Smooth muscle cell (in vitro differentiated cells): ENCODE data around the gene ACTG2. TPM values are rescaled to one million over a fixed set of nuclear protein-coding genes. Genes with fewer than 3 reads are reported as not detected.
"Not testable (repeated sequence)": the region's sequence is repeated elsewhere in the genome, so short reads cannot be mapped to it uniquely, and the experiment has no call there.

ENCODE experiments used
- DNase-seq: peaks from one replicate; lab custom pipeline; 2025; ENCODE audit not compliant: unreplicated experiment; lab: John Stamatoyannopoulos, UW
- H2AFZ ChIP-seq: fragments of 200-600 bp; sonication (generic); 2 replicates; pipeline ENCODE4 v1.6.0; 2016; ENCODE audit warnings: antibody characterized with exemption, low read depth, mild to moderate bottlenecking
- H3F3A ChIP-seq: fragments of 200-600 bp; sonication (generic); 2 replicates; pipeline ENCODE4 v1.6.0; 2017; ENCODE audit warnings: antibody characterized with exemption, low read depth
- H3K27ac ChIP-seq: fragments of 200-600 bp; sonication (generic); 2 replicates; pipeline ENCODE4 v1.5.1; 2016; ENCODE audit warnings: low read depth, mild to moderate bottlenecking
- H3K27me3 ChIP-seq: fragments of 200-600 bp; sonication (generic); 2 replicates; pipeline ENCODE4 v1.6.1; 2016; ENCODE audit warnings: low read depth, mild to moderate bottlenecking
- H3K36me3 ChIP-seq: fragments of 200-600 bp; sonication (generic); 2 replicates; pipeline ENCODE4 v1.5.1; 2016; ENCODE audit warnings: low read depth
- H3K4me1 ChIP-seq: fragments of 200-600 bp; sonication (generic); 2 replicates; pipeline ENCODE4 v1.5.1; 2016; ENCODE audit warnings: low read depth
- H3K4me2 ChIP-seq: fragments of 200-600 bp; sonication (generic); 2 replicates; pipeline ENCODE4 v1.6.0; 2016; ENCODE audit warnings: mild to moderate bottlenecking
- H3K4me3 ChIP-seq: fragments of 200-600 bp; sonication (generic); 2 replicates; pipeline ENCODE4 v1.5.1; 2016; ENCODE audit warnings: mild to moderate bottlenecking
- H3K79me2 ChIP-seq: fragments of 200-600 bp; sonication (generic); 2 replicates; pipeline ENCODE4 v1.6.0; 2016; ENCODE audit warnings: low read depth, mild to moderate bottlenecking
- H3K9ac ChIP-seq: fragments of 200-600 bp; sonication (generic); 2 replicates; pipeline ENCODE4 v1.6.0; 2016; ENCODE audit warnings: low read depth
- H3K9me3 ChIP-seq: fragments of 200-600 bp; sonication (generic); replicated peaks from 2 replicates; pipeline ENCODE4 v1.5.1; 2016; ENCODE audit warnings: low read depth
- H4K20me1 ChIP-seq: fragments of 200-600 bp; sonication (generic); 2 replicates; pipeline ENCODE4 v1.6.0; 2016; ENCODE audit warnings: low read depth
- CTCF ChIP-seq: fragments of 200-600 bp; sonication (generic); IDR thresholded peaks from 2 replicates; pipeline ENCODE4 v1.5.1; 2017; ENCODE audit warnings: borderline replicate concordance, mild to moderate bottlenecking, antibody characterized with exemption; ENCODE audit not compliant: insufficient read depth, poor library complexity, severe bottlenecking
- WGBS: methylation state at CpG from one replicate; pipeline ENCODE4 v1.1.7; 2016; ENCODE audit warnings: low lambda C conversion rate; 5-methylcytosine and 5-hydroxymethylcytosine counted together
- polyA plus RNA-seq: library from polyadenylated mRNA; unstranded; fragments of >200 nt; fragmentation: Nextera tagmentation; extraction: Ambion mirVana; gene quantifications from 2 replicates; pipeline ENCODE4 v1.2.1, GENCODE V29; 2016
- total RNA-seq: library from RNA; depleted of rRNA; stranded (reverse); fragments of >200 nt; gene quantifications from 2 replicates; pipeline ENCODE4 v1.2.3, GENCODE V29; 2014

The ACTG2 gene
- total and polyA plus RNA-seq, 2 experiments from 2014 or later = 323 to 874 TPM

- Histone ChIP-seq H4K20me1 (no peaks in the 10 kb centered on the region), H3K4me2 (no peak overlapping the region), H3K36me3 (no peaks in the 10 kb centered on the region), H3K4me3 (no peak overlapping the region), H3F3A (no peaks in the 10 kb centered on the region), H3K4me1 (no peaks in the 10 kb centered on the region), H3K27ac (no peak overlapping the region), H2AFZ (no peak overlapping the region), H3K79me2 (no peaks in the 10 kb centered on the region), H3K9ac (no peak overlapping the region), H3K27me3 (no peaks in the 10 kb centered on the region), H3K9me3 (no peaks in the 10 kb centered on the region)
- no peak for DNase-seq
- no peak for TF ChIP-seq CTCF
- WGBS = 85% methylated on average over 9 of the region's 9 CpGs
Observed at GRCh38 chr2:73877071-73877802, 15.6 kb upstream of the ACTG2 start.

GRCh38 chr2:73877984-73878383 is 14.8 kb upstream of the ACTG2 start:
- not testable (repeated sequence) for H3K9ac ChIP-seq, H3K27ac ChIP-seq, H3K4me2 ChIP-seq, H2AFZ ChIP-seq, H3K36me3 ChIP-seq, H3F3A ChIP-seq, H4K20me1 ChIP-seq, H3K4me1 ChIP-seq, H3K79me2 ChIP-seq, H3K9me3 ChIP-seq, H3K4me3 ChIP-seq, H3K27me3 ChIP-seq, DNase-seq
- WGBS = 99% methylated on average over 5 of the region's 5 CpGs

- Histone ChIP-seq H3K9ac (no peak overlapping the region), H3K4me3 (no peak overlapping the region), H2AFZ (no peak overlapping the region), H3K9me3 (no peaks in the 10 kb centered on the region), H3K79me2 (no peaks in the 10 kb centered on the region), H3K36me3 (no peaks in the 10 kb centered on the region), H3K27ac (no peak overlapping the region), H3F3A (no peaks in the 10 kb centered on the region), H3K27me3 (no peaks in the 10 kb centered on the region), H3K4me2 (no peak overlapping the region), H3K4me1 (no peaks in the 10 kb centered on the region), H4K20me1 (no peaks in the 10 kb centered on the region)
- DNase-seq = no peak
- TF ChIP-seq CTCF = no peak
- 70% methylated on average over 2 of the region's 2 CpGs for WGBS
Observed at GRCh38 chr2:73885406-73885805, 7.4 kb upstream of the ACTG2 start.

- no peak overlapping the region for H3K4me3 ChIP-seq
- H3K4me1 ChIP-seq = no peaks in the 10 kb centered on the region
- no peak overlapping the region for H3K27ac ChIP-seq
- WGBS = 91% methylated on average over 4 of the region's 4 CpGs
- no peak for TF ChIP-seq CTCF
- H3K9ac ChIP-seq = no peak overlapping the region
- no peak overlapping the region for H2AFZ ChIP-seq
- H3K9me3 ChIP-seq = no peaks in the 10 kb centered on the region
- no peaks in the 10 kb centered on the region for H3K36me3 ChIP-seq
- no peak overlapping the region for H3K4me2 ChIP-seq
- H3K79me2 ChIP-seq = no peaks in the 10 kb centered on the region
- no peaks in the 10 kb centered on the region for H3K27me3 ChIP-seq
- H3F3A ChIP-seq = no peaks in the 10 kb centered on the region
- H4K20me1 ChIP-seq = no peaks in the 10 kb centered on the region
- DNase-seq = no peak
Observed at GRCh38 chr2:73886357-73886756, 6.5 kb upstream of the ACTG2 start.

- DNase-seq, H3K4me1 ChIP-seq, H3K4me3 ChIP-seq, H2AFZ ChIP-seq, H3F3A ChIP-seq, H3K79me2 ChIP-seq, H4K20me1 ChIP-seq, H3K4me2 ChIP-seq, H3K9ac ChIP-seq, H3K27ac ChIP-seq, H3K27me3 ChIP-seq, H3K9me3 ChIP-seq, H3K36me3 ChIP-seq: not testable (repeated sequence)
- WGBS = 74% methylated on average over 11 of the region's 11 CpGs
Observed at GRCh38 chr2:73887596-73888353, 5.0 kb upstream of the ACTG2 start.
